HEK293 (cell line): Measurements from ENCODE around the gene ALS2CL.

Source experiments
- CTCF ChIA-PET: fragments of 350-600 bp; formaldehyde crosslinking; extraction: SDS; loops from one replicate; lab custom pipeline; 2021; ENCODE audit warnings: antibody characterized with exemption; lab: Yijun Ruan, JAX
- POLR2A ChIA-PET: fragments of 300-600 bp; formaldehyde crosslinking; extraction: SDS; loops from one replicate; lab custom pipeline; 2020; ENCODE audit warnings: antibody characterized with exemption, inconsistent platforms; lab: Yijun Ruan, JAX
- H3K27ac ChIP-seq: fragments of 200-500 bp; sonication (Bioruptor generic); 2 replicates; pipeline ENCODE4 v1.5.1; 2014; ENCODE audit warnings: low read depth, low read length, control low read depth, inconsistent platforms; ENCODE audit errors: extremely low read depth
- H3K36me3 ChIP-seq, 2 experiments: fragments of 200-500 bp in 1 of 2; sonication (Bioruptor generic) in 1 of 2; 1 replicate in 1 of 2; 2 replicates in 1 of 2; pipeline ENCODE4 v1.5.1; 2014 to 2017; ENCODE audit warnings: inconsistent platforms in 2 of 2, low read length in 2 of 2; ENCODE audit not compliant: control insufficient read depth in 2 of 2, insufficient read depth in 1 of 2
- H3K4me1 ChIP-seq: fragments of 200-500 bp; sonication (Bioruptor generic); 2 replicates; pipeline ENCODE4 v1.5.1; 2014; ENCODE audit warnings: mild to moderate bottlenecking, low read length, inconsistent platforms; ENCODE audit not compliant: control insufficient read depth, insufficient read depth
- H3K4me3 ChIP-seq: 2 replicates; pipeline ENCODE4 v1.5.1; 2011; ENCODE audit warnings: low read depth, mild to moderate bottlenecking, control low read depth, low read length, moderate library complexity
- H3K9me3 ChIP-seq: fragments of 200-500 bp; sonication (Bioruptor generic); 2 replicates; pipeline ENCODE4 v1.5.1; 2014; ENCODE audit warnings: low read depth, low read length, inconsistent platforms; ENCODE audit not compliant: control insufficient read depth, insufficient read depth
- EGR2 ChIP-seq: fragments of 450-650 bp; formaldehyde crosslinking; IDR thresholded peaks from 2 replicates; pipeline ENCODE4 v1.5.1; 2016; ENCODE audit warnings: low read depth, missing biosample characterization, missing genetic modification characterization
- GLIS1 ChIP-seq: fragments of 450-650 bp; formaldehyde crosslinking; IDR thresholded peaks from 2 replicates; pipeline ENCODE4 v1.5.1; 2016; ENCODE audit warnings: missing biosample characterization, missing genetic modification characterization
- GLIS2 ChIP-seq: fragments of 450-650 bp; formaldehyde crosslinking; IDR thresholded peaks from 2 replicates; pipeline ENCODE4 v1.5.1; 2016; ENCODE audit warnings: missing biosample characterization, missing genetic modification characterization
- KLF17 ChIP-seq: fragments of 450-650 bp; formaldehyde crosslinking; IDR thresholded peaks from 2 replicates; pipeline ENCODE4 v1.5.1; 2016; ENCODE audit warnings: missing biosample characterization, missing genetic modification characterization
- MZF1 ChIP-seq: fragments of 450-650 bp; formaldehyde crosslinking; IDR thresholded peaks from 2 replicates; pipeline ENCODE4 v1.5.1; 2017; ENCODE audit warnings: missing biosample characterization, missing genetic modification characterization, borderline replicate concordance
- SCRT2 ChIP-seq: fragments of 450-650 bp; formaldehyde crosslinking; IDR thresholded peaks from 2 replicates; pipeline ENCODE4 v1.5.1; 2016; ENCODE audit warnings: missing biosample characterization, missing genetic modification characterization
- ZBTB8A ChIP-seq: fragments of 450-650 bp; formaldehyde crosslinking; IDR thresholded peaks from 2 replicates; pipeline ENCODE4 v1.5.1; 2016; ENCODE audit warnings: missing biosample characterization, missing genetic modification characterization
- ZEB2 ChIP-seq: fragments of 450-650 bp; formaldehyde crosslinking; IDR thresholded peaks from 2 replicates; pipeline ENCODE4 v1.5.1; 2016; ENCODE audit warnings: missing biosample characterization, missing genetic modification characterization
- ZFHX2 ChIP-seq: fragments of 450-650 bp; formaldehyde crosslinking; conservative IDR thresholded peaks from 2 replicates; pipeline ENCODE4 v1.5.1; 2016; ENCODE audit warnings: missing biosample characterization, missing genetic modification characterization
- ZIC2 ChIP-seq: fragments of 450-650 bp; formaldehyde crosslinking; IDR thresholded peaks from 2 replicates; pipeline ENCODE4 v1.5.1; 2016; ENCODE audit warnings: missing biosample characterization, missing genetic modification characterization
- ZNF148 ChIP-seq: fragments of 450-650 bp; formaldehyde crosslinking; IDR thresholded peaks from 2 replicates; pipeline ENCODE4 v1.5.0; 2017; ENCODE audit warnings: missing biosample characterization, missing genetic modification characterization, borderline replicate concordance
- ZNF280C ChIP-seq: fragments of 450-650 bp; formaldehyde crosslinking; IDR thresholded peaks from 2 replicates; pipeline ENCODE4 v1.5.1; 2016; ENCODE audit warnings: missing biosample characterization, missing genetic modification characterization
- ZNF302 ChIP-seq: fragments of 450-650 bp; formaldehyde crosslinking; IDR thresholded peaks from 2 replicates; pipeline ENCODE4 v1.5.1; 2016; ENCODE audit warnings: missing biosample characterization, missing genetic modification characterization, low read depth
- ZNF529 ChIP-seq: fragments of 450-650 bp; formaldehyde crosslinking; IDR thresholded peaks from 2 replicates; pipeline ENCODE4 v1.5.1; 2017; ENCODE audit warnings: missing genetic modification characterization, missing biosample characterization; ENCODE audit not compliant: insufficient replicate concordance
- ZNF530 ChIP-seq: fragments of 450-650 bp; formaldehyde crosslinking; IDR thresholded peaks from 2 replicates; pipeline ENCODE4 v1.5.1; 2016; ENCODE audit warnings: low read depth, missing biosample characterization, missing genetic modification characterization
- ZNF548 ChIP-seq: fragments of 450-650 bp; formaldehyde crosslinking; IDR thresholded peaks from 2 replicates; pipeline ENCODE4 v1.5.1; 2016; ENCODE audit warnings: missing biosample characterization, missing genetic modification characterization
- ZNF600 ChIP-seq: fragments of 450-650 bp; formaldehyde crosslinking; IDR thresholded peaks from 2 replicates; pipeline ENCODE4 v1.5.1; 2016; ENCODE audit warnings: missing biosample characterization, missing genetic modification characterization
- ZNF626 ChIP-seq: fragments of 450-650 bp; sonication (Bioruptor Pico); formaldehyde crosslinking; IDR thresholded peaks from 2 replicates; pipeline ENCODE4 v1.5.1; 2018; ENCODE audit warnings: missing biosample characterization, missing genetic modification characterization, inconsistent platforms
- ZNF704 ChIP-seq: fragments of 450-650 bp; formaldehyde crosslinking; IDR thresholded peaks from 2 replicates; pipeline ENCODE4 v1.5.1; 2016; ENCODE audit warnings: missing biosample characterization, missing genetic modification characterization
- ZNF76 ChIP-seq: fragments of 450-650 bp; formaldehyde crosslinking; IDR thresholded peaks from 2 replicates; pipeline ENCODE4; 2016; ENCODE audit warnings: low read depth, missing biosample characterization, missing genetic modification characterization, borderline replicate concordance

The ALS2CL gene

GRCh38 chr3:46700772-46701171 is 7.3 kb upstream of the ALS2CL start:
- Histone ChIP-seq H3K4me1 (no peaks in the 10 kb centered on the region), H3K9me3 (no peaks in the 10 kb centered on the region), H3K36me3 (no peaks in the 10 kb centered on the region), H3K27ac (no peak overlapping the region), H3K4me3 (no peak overlapping the region)
- ChIA-PET CTCF (interaction anchor here (1.2 kb wide), 1 partner anchor 11 kb away, joined by 3 read pairs; no protein-coding TSS in a partner anchor), POLR2A (no interaction called here)
- TF ChIP-seq SCRT2 (tag by site-specific recombination) (peak; percentile 34; the same call in 1 of the 2 replicates), GLIS2 (tag by site-specific recombination) (no peak), ZNF148 (tag by site-specific recombination) (no peak), ZBTB8A (tag by site-specific recombination) (no peak), ZNF529 (no peak), KLF17 (no peak), ZNF626 (tag by site-specific recombination) (no peak)

GRCh38 chr3:46699676-46700523 is 6.4 kb upstream of the ALS2CL start:
- no peak overlapping the region for H3K4me3 ChIP-seq
- H3K9me3 ChIP-seq, result no peaks in the 10 kb centered on the region
- no peak overlapping the region for H3K27ac ChIP-seq
- H3K4me1 ChIP-seq, result no peaks in the 10 kb centered on the region
- TF ChIP-seq ZEB2 (tag by site-specific recombination) (no peak), ZIC2 (tag by site-specific recombination) (peak; percentile 86), ZNF704 (tag by site-specific recombination) (no peak), ZNF530 (no peak), MZF1 (tag by site-specific recombination) (no peak), ZNF302 (tag by site-specific recombination) (no peak), SCRT2 (tag by site-specific recombination) (peak; percentile 54)
- H3K36me3 ChIP-seq, result no peaks in the 10 kb centered on the region
- ChIA-PET CTCF (interaction anchor here (0.8 kb wide), 1 partner anchor 195 kb away, joined by 3 read pairs; no protein-coding TSS in a partner anchor), POLR2A (no interaction called here)

- no peak overlapping the region for H3K4me3 ChIP-seq
- TF ChIP-seq ZNF76 (tag by site-specific recombination), result no peak
- TF ChIP-seq ZNF548 (tag by site-specific recombination), result no peak
- TF ChIP-seq ZNF280C, result no peak
- 0 out of 2 replicates have a peak, but pooled peaks have one; percentile 19 for TF ChIP-seq ZNF600 (tag by site-specific recombination)
- peak; percentile 80 for TF ChIP-seq ZFHX2
- 0 out of 2 replicates have a peak, but pooled peaks have one; percentile 34 for TF ChIP-seq ZIC2 (tag by site-specific recombination)
- TF ChIP-seq EGR2 (tag by site-specific recombination), result peak; percentile 50; the same call in 1 of the 2 replicates
- TF ChIP-seq GLIS1 (tag by site-specific recombination), result peak; percentile 87
Observed at GRCh38 chr3:46695962-46696894, 2.7 kb upstream of the ALS2CL start.

More at GRCh38 chr3:46695962-46696894, 2.7 kb upstream of the ALS2CL start:
- Histone ChIP-seq H3K9me3 (no peaks in the 10 kb centered on the region), H3K27ac (no peak overlapping the region), H3K4me1 (no peaks in the 10 kb centered on the region), H3K36me3 (no peaks in the 10 kb centered on the region)
- ChIA-PET CTCF (interaction anchor here (0.6 to 1.3 kb wide), 5 partner anchors 31 to 300 kb away, joined by 3 to 4 read pairs (median 3); no protein-coding TSS in a partner anchor), POLR2A (interaction anchor here (0.5 kb wide), 1 partner anchor 449 kb away, joined by 5 read pairs; no protein-coding TSS in a partner anchor)
